H9 (cell line): Measurements from ENCODE around the gene CX3CR1. TPM values are rescaled to one million over a fixed set of nuclear protein-coding genes. Genes with fewer than 3 reads are reported as not detected.

Experiments
- DNase-seq: peaks from one replicate; pipeline ENCODE4 v3.0.0-alpha.2; 2017
- H2AFZ ChIP-seq: one replicate; pipeline ENCODE4 v1.6.1; 2013; ENCODE audit warnings: mild to moderate bottlenecking, low read length, control low read depth, moderate library complexity
- H2AK5ac ChIP-seq: 2 replicates; pipeline ENCODE4 v1.6.1; 2013; ENCODE audit warnings: low read length, control low read depth, mixed read lengths; ENCODE audit not compliant: insufficient read length
- H2BK120ac ChIP-seq: one replicate; pipeline ENCODE4 v1.6.1; 2013; ENCODE audit warnings: low read depth, mild to moderate bottlenecking, low read length, control low read depth, inconsistent platforms; ENCODE audit not compliant: poor library complexity, severe bottlenecking
- H2BK12ac ChIP-seq: 2 replicates; pipeline ENCODE4 v1.6.1; 2013; ENCODE audit warnings: low read length, control low read depth, mixed read lengths, low read depth; ENCODE audit not compliant: insufficient read length
- H2BK15ac ChIP-seq: 2 replicates; pipeline ENCODE4 v1.6.1; 2013; ENCODE audit warnings: low read depth, low read length, control low read depth
- H2BK20ac ChIP-seq: one replicate; pipeline ENCODE4 v1.6.1; 2013; ENCODE audit warnings: low read depth, mild to moderate bottlenecking, low read length, control low read depth, inconsistent platforms; ENCODE audit not compliant: poor library complexity, severe bottlenecking
- H2BK5ac ChIP-seq: 2 replicates; pipeline ENCODE4 v1.6.1; 2013; ENCODE audit warnings: low read length, control low read depth, mixed read lengths; ENCODE audit not compliant: insufficient read length
- H3K14ac ChIP-seq: 2 replicates; pipeline ENCODE4 v1.6.1; 2013; ENCODE audit warnings: low read length, control low read depth; ENCODE audit not compliant: insufficient read depth
- H3K18ac ChIP-seq: 2 replicates; pipeline ENCODE4 v1.6.1; 2013; ENCODE audit warnings: low read depth, mild to moderate bottlenecking, mixed read lengths, low read length, control low read depth; ENCODE audit not compliant: insufficient read length
- H3K23ac ChIP-seq: 2 replicates; pipeline ENCODE4 v1.6.1; 2013; ENCODE audit warnings: low read length, control low read depth, mixed read lengths, low read depth; ENCODE audit not compliant: insufficient read length
- H3K23me2 ChIP-seq: 2 replicates; pipeline ENCODE4 v1.6.1; 2013; ENCODE audit warnings: low read depth, mild to moderate bottlenecking, mixed read lengths, low read length, control low read depth; ENCODE audit not compliant: insufficient read length, poor library complexity, severe bottlenecking
- H3K27ac ChIP-seq: 2 replicates; pipeline ENCODE4 v1.5.1; 2013; ENCODE audit warnings: low read length, control low read depth, mixed read lengths, low read depth; ENCODE audit not compliant: insufficient read length
- H3K27me3 ChIP-seq: 2 replicates; pipeline ENCODE4 v1.6.1; 2013; ENCODE audit warnings: low read length, control low read depth, inconsistent platforms; ENCODE audit not compliant: insufficient read depth
- H3K4ac ChIP-seq: 2 replicates; pipeline ENCODE4 v1.6.1; 2013; ENCODE audit warnings: low read depth, mild to moderate bottlenecking, control low read depth, inconsistent platforms, low read length, moderate library complexity
- H3K4me1 ChIP-seq: 2 replicates; pipeline ENCODE4 v1.6.1; 2013; ENCODE audit warnings: low read length, control low read depth, inconsistent platforms; ENCODE audit not compliant: insufficient read depth
- H3K4me2 ChIP-seq: 2 replicates; pipeline ENCODE4 v1.6.1; 2013; ENCODE audit warnings: low read length, control low read depth, mixed read lengths; ENCODE audit not compliant: insufficient read length, insufficient read depth
- H3K56ac ChIP-seq: 2 replicates; pipeline ENCODE4 v1.6.1; 2013; ENCODE audit warnings: low read depth, mild to moderate bottlenecking, mixed read lengths, low read length, control low read depth; ENCODE audit not compliant: insufficient read length
- H3K79me1 ChIP-seq: 2 replicates; pipeline ENCODE4 v1.6.1; 2013; ENCODE audit warnings: low read depth, mild to moderate bottlenecking, moderate library complexity, low read length, control low read depth, inconsistent platforms; ENCODE audit not compliant: insufficient read depth, poor library complexity, severe bottlenecking
- H3K79me2 ChIP-seq: 2 replicates; pipeline ENCODE4 v1.6.1; 2013; ENCODE audit warnings: low read length, control low read depth, inconsistent platforms; ENCODE audit not compliant: insufficient read depth
- H3K9ac ChIP-seq: 2 replicates; pipeline ENCODE4 v1.6.1; 2013; ENCODE audit warnings: low read length, control low read depth, mixed read lengths; ENCODE audit not compliant: insufficient read length; ENCODE audit errors: extremely low read depth
- H3K9me3 ChIP-seq: one replicate; pipeline ENCODE4 v1.6.1; 2013; ENCODE audit warnings: low read depth, low read length, inconsistent platforms; ENCODE audit not compliant: control insufficient read depth
- H3T11ph ChIP-seq: one replicate; pipeline ENCODE4 v1.6.1; 2013; ENCODE audit warnings: mild to moderate bottlenecking, low read length, control low read depth, inconsistent platforms
- H4K20me1 ChIP-seq: one replicate; pipeline ENCODE4 v1.6.1; 2013; ENCODE audit not compliant: control insufficient read depth, insufficient read length, insufficient read depth
- H4K5ac ChIP-seq: 2 replicates; pipeline ENCODE4 v1.6.1; 2013; ENCODE audit warnings: low read depth, mild to moderate bottlenecking, mixed read lengths, low read length, control low read depth; ENCODE audit not compliant: insufficient read length
- H4K8ac ChIP-seq: replicated peaks from 2 replicates; pipeline ENCODE4 v1.6.1; 2013; ENCODE audit warnings: low read length, control low read depth, mixed read lengths, low read depth; ENCODE audit not compliant: insufficient read length
- H4K91ac ChIP-seq: 2 replicates; pipeline ENCODE4 v1.6.1; 2013; ENCODE audit warnings: low read depth, mild to moderate bottlenecking, moderate library complexity, mixed read lengths, low read length, control low read depth; ENCODE audit not compliant: insufficient read length
- H3K27ac Mint-ChIP-seq, 3 experiments: 2 replicates in 2 of 3; 3 replicates in 1 of 3; pipeline ENCODE4 v1.8.0; 2020 to 2021; ENCODE audit warnings: mixed read lengths in 3 of 3, mild to moderate bottlenecking in 1 of 3, moderate library complexity in 1 of 3
- H3K27me3 Mint-ChIP-seq: 2 replicates; pipeline ENCODE4 v1.8.0; 2021; ENCODE audit warnings: low read depth, mild to moderate bottlenecking, moderate library complexity, mixed read lengths
- H3K36me3 Mint-ChIP-seq, 3 experiments: 2 replicates in 2 of 3; 3 replicates in 1 of 3; pipeline ENCODE4 v1.8.0; 2020 to 2021; ENCODE audit warnings: low read depth in 3 of 3, mixed read lengths in 3 of 3; ENCODE audit not compliant: insufficient read depth in 1 of 3
- H3K4me1 Mint-ChIP-seq, 2 experiments: 2 replicates each; pipeline ENCODE4 v1.8.0; 2020; ENCODE audit warnings: mixed read lengths in 2 of 2
- H3K4me3 Mint-ChIP-seq, 2 experiments: 2 replicates in 1 of 2; 3 replicates in 1 of 2; pipeline ENCODE4 v1.8.0; 2020 to 2021; ENCODE audit warnings: mild to moderate bottlenecking in 2 of 2, mixed read lengths in 2 of 2, moderate library complexity in 1 of 2
- H3K9me3 Mint-ChIP-seq, 2 experiments: 2 replicates in 1 of 2; 3 replicates in 1 of 2; pipeline ENCODE4 v1.8.0; 2020; ENCODE audit warnings: mild to moderate bottlenecking in 2 of 2, mixed read lengths in 2 of 2, moderate library complexity in 1 of 2
- WGBS: extraction: QIAGEN DNeasy Blood & Tissue Kit; methylation state at CpG from one replicate; pipeline ENCODE4 v1.1.7; 2013; ENCODE audit warnings: missing lambda C conversion rate, low lambda C conversion rate, mixed read lengths; ENCODE audit not compliant: insufficient read length; ENCODE audit errors: extremely low coverage; 5-methylcytosine and 5-hydroxymethylcytosine counted together
- total RNA-seq: library from RNA; stranded (reverse); gene quantifications from 2 replicates; pipeline ENCODE4 v1.2.1, GENCODE V29; 2021
- TF ChIP-seq, protein P1 (sequence below): fragments of 200-600 bp; sonication (generic); conservative IDR thresholded peaks from 3 replicates; pipeline ENCODE4 v1.8.0; 2021; ENCODE audit warnings: antibody characterized with exemption, mild to moderate bottlenecking

CX3CR1 gene
- total RNA-seq, 1 experiment from 2014 or later = not detected

DNA sequence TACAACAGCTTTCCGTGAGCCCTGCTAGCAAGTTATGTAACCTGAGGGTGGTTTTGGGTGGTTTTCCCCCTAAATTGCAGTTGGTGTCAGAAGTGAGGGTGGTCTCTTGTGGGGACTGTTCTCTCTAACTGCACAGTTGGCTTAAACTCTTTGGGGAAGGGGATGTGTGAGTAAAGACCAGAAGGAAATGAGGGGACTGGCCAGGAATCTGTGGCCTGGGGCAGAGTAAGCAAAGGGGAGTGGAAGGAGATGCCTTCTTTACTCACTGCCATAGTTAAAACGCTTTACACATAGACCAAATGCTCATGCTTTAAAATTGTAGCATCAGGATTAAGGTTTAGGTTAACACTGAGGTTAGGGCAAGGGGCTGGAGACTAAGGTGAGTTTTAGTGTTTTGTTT lies 66.2 kb downstream of the CX3CR1 start:
- no peak overlapping the region for H3K4me2 ChIP-seq
- Mint-ChIP-seq H3K27ac (peak overlapping the region in 1 of 3 experiments; percentile 65; a peak in 2 of 7 replicates), H3K36me3 (no peaks in the 10 kb centered on the region), H3K9me3 (peaks cover 0 to 4% of the 10 kb centered on the region in 2 experiments; a peak in 1 of 5 replicates), H3K4me3 (no peak overlapping the region), H3K4me1 (peaks cover 18 to 19% of the 10 kb centered on the region in 2 experiments), H3K27me3 (0 out of 2 replicates have a peak, but pooled peaks cover 4% of the 10 kb centered on the region)
- no peak overlapping the region for H3K14ac ChIP-seq
- H3K4ac ChIP-seq = no peak overlapping the region
- no peak overlapping the region for H4K8ac ChIP-seq
- H3K9me3 ChIP-seq = no peaks in the 10 kb centered on the region
- no peak for DNase-seq
- WGBS = no CpG with 5 or more reads among the region's 2 CpGs
- H4K20me1 ChIP-seq = peaks cover 2% of the 10 kb centered on the region
- TF ChIP-seq, protein P1, sequence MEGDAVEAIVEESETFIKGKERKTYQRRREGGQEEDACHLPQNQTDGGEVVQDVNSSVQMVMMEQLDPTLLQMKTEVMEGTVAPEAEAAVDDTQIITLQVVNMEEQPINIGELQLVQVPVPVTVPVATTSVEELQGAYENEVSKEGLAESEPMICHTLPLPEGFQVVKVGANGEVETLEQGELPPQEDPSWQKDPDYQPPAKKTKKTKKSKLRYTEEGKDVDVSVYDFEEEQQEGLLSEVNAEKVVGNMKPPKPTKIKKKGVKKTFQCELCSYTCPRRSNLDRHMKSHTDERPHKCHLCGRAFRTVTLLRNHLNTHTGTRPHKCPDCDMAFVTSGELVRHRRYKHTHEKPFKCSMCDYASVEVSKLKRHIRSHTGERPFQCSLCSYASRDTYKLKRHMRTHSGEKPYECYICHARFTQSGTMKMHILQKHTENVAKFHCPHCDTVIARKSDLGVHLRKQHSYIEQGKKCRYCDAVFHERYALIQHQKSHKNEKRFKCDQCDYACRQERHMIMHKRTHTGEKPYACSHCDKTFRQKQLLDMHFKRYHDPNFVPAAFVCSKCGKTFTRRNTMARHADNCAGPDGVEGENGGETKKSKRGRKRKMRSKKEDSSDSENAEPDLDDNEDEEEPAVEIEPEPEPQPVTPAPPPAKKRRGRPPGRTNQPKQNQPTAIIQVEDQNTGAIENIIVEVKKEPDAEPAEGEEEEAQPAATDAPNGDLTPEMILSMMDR = no peak
- no peak overlapping the region for H2BK120ac ChIP-seq
- H4K91ac ChIP-seq = no peak overlapping the region
- no peaks in the 10 kb centered on the region for H3K27me3 ChIP-seq
- no peak overlapping the region for H2BK15ac ChIP-seq
- H3K23ac ChIP-seq = no peak overlapping the region
- no peaks in the 10 kb centered on the region for H3K79me2 ChIP-seq
- H3K79me1 ChIP-seq = no peaks in the 10 kb centered on the region
- no peak overlapping the region for H2BK5ac ChIP-seq
- H2AFZ ChIP-seq = no peak overlapping the region
- H4K5ac ChIP-seq = no peak overlapping the region
- no peak overlapping the region for H2AK5ac ChIP-seq
- H3K27ac ChIP-seq = no peak overlapping the region
- no peak overlapping the region for H2BK20ac ChIP-seq
- no peak overlapping the region for H3K9ac ChIP-seq
- no peak overlapping the region for H3T11ph ChIP-seq
- H3K23me2 ChIP-seq = no peaks in the 10 kb centered on the region
- no peak overlapping the region for H3K18ac ChIP-seq
- peaks cover 4% of the 10 kb centered on the region for H3K4me1 ChIP-seq
- no peak overlapping the region for H3K56ac ChIP-seq
- H2BK12ac ChIP-seq = no peak overlapping the region

Other genes starting within 250 kb of the CX3CR1 start
- gene SCN11A, start 228.1 kb downstream of the CX3CR1 start, total RNA-seq = 0.17 and 0.20 TPM in 2 replicates
- gene WDR48, start 228.0 kb downstream of the CX3CR1 start, total RNA-seq = 49.3 and 52.7 TPM in 2 replicates
- gene GORASP1, start 172.4 kb downstream of the CX3CR1 start, total RNA-seq = 36.1 and 37.4 TPM in 2 replicates
- 1.7 and 2.3 TPM in 2 replicates for gene TTC21A, start 172.4 kb downstream of the CX3CR1 start, total RNA-seq
- 8.2 and 8.5 TPM in 2 replicates for gene CSRNP1, start 126.4 kb downstream of the CX3CR1 start, total RNA-seq
- gene XIRP1, start 87.4 kb downstream of the CX3CR1 start, total RNA-seq = not detected in 2 replicates
- 0.31 and 0.64 TPM in 2 replicates for gene CCR8, start 49.7 kb upstream of the CX3CR1 start, total RNA-seq
- 47.9 and 48.2 TPM in 2 replicates for gene SLC25A38, start 103.3 kb upstream of the CX3CR1 start, total RNA-seq
- gene RPSA, start 126.7 kb upstream of the CX3CR1 start, total RNA-seq = 2,077 and 2,145 TPM in 2 replicates
- 0.13 TPM in 1 of 2 replicates, not detected in the other for gene MOBP, start 187.6 kb upstream of the CX3CR1 start, total RNA-seq